HG03108 (cell line): Measurements from ENCODE around the gene RLF.
A peak's percentile ranks its signal among the peaks of the same experiment; 100 is the strongest.

ENCODE experiments used
- ATAC-seq: cut with Tn5 transposase; IDR thresholded peaks from one replicate; pipeline ENCODE4 v1.9.1; 2021; ENCODE audit warnings: moderate library complexity; ENCODE audit not compliant: unreplicated experiment

RLF gene

DNA sequence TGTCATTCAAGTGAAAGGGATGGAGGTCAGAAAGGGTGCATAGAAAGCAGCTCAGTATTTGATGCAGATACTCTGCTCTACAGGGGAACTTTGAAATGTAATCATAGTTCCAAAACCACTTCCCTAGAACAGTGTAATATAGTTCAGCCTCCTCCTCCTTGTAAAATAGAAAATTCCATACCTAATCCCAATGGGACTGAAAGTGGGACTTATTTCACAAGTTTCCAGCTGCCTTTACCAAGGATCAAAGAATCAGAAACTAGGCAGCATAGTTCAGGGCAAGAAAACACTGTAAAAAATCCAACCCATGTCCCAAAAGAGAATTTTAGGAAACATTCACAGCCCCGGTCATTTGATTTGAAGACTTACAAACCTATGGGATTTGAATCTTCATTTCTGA, 78.4 kb downstream of the RLF start:
- ATAC-seq = no peak

DNA sequence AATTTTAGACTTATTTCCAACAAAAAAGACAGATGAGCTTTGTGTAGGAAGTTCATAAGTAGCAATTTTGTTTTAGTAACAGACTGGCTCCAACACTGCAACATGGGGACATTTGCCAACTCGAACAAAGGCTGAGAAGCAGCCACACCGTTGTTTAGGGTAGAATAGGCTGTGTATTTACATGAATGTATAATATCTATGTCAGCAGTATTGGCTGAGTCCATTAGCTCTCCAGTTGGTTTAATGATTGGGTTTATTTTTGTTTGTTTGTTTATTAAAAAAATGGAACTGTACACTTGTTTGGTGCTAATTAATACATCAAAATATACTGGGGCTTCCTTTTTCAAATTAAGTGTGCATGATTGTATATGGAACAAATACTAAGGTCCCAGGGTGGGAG, 79.2 kb downstream of the RLF start:
- ATAC-seq = no peak

DNA sequence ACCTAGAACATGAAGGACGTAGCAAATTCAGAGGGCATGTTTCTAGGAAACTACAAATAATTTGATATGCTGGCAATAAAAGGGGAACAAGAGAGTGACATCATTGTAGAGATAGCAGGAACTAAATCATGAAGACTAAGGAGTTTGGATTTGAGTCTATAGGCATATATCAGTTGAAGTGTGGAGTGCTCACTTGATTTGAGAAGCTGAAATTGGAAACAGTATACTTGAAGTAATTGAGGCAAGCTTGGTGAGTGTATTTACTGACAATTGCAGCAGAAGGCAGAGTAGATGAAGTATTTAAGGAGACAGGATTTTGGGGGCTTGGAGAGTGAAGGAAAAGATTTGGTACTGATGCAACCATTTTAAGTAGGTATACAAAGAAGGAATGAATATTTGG, 80.2 kb downstream of the RLF start:
- peak; percentile 19 for ATAC-seq

DNA sequence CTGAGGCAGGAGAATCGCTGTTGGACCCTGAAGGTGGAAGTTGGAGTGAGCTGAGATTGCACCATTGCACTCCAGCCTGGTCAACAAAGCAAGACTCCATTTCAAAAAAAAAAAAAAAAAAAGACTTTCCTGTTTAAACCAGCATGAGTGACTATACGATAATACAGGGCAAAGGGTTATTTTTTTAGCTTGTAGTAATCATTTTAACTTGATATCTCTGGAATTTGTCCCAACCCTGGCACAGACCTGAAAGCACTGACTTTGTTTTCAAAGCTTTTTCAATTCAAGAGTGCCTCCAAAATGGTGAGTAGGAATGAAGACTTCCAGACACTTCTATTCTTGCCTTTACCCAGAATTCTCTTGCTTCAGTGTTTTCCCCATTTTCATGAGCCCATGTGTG, 82.2 kb downstream of the RLF start:
- ATAC-seq = no peak

DNA sequence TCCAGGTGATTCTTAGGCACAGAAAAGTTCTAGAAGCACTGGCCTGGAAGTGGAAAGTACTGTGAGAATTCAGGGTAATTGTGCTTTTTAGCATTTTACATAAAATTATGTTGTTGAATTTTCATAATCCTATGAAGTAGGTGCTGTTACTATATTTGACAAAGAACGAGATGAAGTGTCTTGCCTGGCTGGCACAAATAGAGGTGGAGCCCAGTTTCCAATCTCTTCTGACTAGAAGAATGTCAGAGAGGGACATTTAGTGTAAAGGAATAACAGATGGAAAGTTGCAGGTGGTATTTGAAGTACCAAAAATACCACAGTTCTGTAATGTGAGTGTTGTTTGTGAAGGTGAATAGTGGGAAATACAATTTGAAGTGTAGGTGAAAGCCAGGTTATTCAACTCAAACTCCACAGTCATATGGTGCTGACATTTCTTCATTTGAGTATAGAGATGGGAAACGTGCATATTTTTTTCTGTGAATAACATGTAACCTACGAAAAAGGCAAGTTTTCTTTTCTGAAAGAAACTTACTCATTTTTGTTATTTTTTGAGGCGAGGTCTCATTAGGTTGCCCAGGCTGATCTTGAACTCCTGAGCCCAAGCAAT, 83.1 kb downstream of the RLF start:
- ATAC-seq = no peak

DNA sequence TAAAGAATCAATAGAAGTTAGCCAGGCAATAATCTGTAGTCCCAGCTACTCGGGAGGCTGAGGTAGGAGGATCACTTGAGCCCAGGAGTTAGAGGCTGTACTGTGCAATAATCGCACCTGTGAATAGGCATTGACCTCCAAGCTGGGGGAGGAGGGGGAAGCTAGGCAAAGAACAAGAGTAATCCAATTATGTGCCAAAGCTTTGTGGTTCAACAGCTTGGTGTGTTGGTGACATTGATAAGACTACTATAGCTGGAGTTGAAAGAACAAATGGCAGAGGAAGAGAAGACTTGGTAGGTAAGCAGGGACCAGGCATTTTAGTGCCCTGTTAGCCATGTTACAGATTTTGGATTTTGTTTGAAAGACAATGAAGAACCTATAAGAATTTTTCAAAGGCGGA, 84.5 kb downstream of the RLF start:
- no peak for ATAC-seq

DNA sequence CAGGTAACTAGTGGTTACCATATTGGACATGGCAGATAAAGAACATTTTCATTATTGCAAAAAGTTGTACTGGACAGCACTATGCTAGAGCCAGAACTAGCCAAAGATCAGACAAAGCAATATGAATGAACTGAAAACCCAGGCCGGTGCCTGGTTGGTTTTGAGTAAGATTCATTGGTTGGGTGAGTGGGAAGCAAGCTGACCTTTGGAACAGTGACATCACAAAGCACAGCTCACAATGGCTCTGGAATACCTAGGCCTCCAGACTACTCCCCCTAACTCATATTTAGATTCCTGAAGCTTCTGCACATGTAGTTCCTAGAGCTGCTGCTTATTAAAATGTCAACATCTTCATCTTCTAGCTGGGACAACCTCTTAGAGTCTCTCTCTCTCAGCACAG, 86.5 kb downstream of the RLF start, which contains the start of gene TMCO2:
TMCO2 (plus strand) TSS at position 283 of the 400 bp plus-strand sequence; CDS start at position 340, 57 bp downstream.
- ATAC-seq = no peak

DNA sequence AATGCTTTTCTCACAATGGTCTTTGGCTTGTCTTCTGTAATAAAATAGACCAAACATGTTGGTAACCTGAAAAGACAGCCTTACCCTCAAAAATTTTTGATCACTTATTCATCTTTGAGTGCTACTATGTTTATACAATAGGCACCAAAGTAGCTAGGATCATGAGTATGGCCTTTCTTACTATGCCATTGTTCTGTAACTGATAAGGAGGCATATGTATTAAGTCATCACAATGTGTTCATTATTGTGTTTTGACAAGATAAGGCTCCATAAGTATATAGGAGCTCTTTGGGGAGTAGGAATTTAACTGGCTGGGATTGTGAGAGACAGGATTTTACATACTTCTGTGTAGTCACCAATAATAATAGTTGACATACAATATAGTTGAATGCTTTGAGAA, 87.2 kb downstream of the RLF start:
- no peak for ATAC-seq

DNA sequence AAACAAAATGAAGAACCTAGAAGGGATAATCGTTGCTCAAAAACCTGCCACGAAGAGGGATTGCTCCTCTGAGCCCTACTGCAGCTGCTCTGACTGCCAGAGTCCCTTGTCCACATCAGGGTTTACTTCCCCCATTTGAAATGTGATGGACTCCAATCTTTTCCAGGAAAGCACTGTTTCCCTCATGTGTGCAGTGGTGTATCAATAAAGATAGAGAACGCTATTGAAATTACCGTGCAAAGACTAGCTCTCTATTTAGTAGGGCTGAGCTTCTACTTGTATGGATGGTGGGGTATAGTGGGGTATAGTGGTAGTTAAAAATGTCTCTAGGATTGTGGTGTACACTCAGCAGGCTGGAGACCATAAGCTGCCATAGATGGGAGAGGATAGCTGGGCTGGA, 90.3 kb downstream of the RLF start:
- ATAC-seq = no peak

DNA sequence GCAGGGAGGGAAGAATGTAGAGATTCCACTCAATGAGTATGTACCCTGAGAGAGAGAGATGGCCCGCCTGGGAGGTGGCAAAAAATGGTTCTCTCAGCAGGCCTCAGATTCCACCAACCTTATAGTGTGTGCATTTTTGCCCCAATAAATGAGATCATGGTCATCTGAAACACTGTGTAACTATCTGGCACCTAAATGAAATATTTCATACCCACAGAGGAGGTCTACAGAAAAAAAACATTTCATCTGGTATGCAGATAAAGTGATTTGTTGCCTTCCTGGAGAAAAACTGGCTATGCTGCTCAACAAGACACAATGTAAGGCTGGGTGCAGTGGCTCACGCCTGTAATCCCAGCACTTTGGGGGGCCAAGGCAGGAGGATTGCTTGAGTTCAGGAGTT, 91.4 kb downstream of the RLF start:
- no peak for ATAC-seq

DNA sequence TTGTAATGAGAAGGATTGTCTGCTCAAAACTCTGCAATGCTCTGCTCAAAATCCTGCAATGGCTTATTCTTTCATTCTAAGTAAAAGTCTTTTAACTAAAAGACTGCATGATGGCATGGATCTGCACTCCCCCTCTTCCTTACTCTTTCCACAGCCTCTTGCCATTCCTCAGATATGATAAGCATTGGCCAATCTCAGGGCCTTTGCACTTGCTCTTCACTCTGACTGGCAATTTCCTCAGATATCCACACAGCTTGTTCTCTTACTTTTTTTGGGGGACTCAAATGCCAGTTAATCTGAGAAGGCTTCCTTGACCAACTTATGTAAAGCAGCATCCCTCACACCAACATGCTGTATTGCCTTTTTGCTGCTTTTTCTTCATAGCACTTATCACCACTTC, 94.0 kb downstream of the RLF start:
- ATAC-seq = no peak

DNA sequence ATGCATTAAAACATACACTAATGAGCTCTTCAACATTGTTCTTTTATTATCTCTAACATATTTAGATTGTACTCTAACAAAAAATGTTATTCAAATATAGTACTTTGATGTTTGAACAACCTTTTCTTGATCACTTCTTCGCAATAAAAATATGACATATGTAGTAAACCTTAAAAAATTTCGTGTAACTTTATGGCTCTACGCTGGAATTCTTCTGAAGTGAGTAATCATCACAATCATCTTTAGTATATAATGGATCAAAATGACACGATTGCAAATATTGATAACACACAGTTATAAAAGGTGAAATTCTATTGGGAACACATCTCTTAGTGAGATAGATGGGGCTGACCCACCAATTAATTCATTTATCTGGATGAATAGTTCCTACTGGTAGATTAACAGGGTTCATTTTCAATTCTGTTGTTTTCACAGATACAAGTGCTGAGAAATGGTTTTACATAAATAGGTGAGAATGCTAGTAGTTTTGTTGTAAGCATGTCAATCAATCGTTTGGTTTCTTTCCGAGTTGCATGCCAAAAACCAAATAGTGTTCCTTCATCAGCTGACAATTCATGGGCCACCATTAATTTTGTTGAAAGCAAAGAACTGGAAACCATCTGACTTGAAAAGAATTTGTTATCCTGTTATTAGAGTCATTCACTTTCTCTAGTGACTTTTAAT, 95.4 kb downstream of the RLF start:
- ATAC-seq = no peak

DNA sequence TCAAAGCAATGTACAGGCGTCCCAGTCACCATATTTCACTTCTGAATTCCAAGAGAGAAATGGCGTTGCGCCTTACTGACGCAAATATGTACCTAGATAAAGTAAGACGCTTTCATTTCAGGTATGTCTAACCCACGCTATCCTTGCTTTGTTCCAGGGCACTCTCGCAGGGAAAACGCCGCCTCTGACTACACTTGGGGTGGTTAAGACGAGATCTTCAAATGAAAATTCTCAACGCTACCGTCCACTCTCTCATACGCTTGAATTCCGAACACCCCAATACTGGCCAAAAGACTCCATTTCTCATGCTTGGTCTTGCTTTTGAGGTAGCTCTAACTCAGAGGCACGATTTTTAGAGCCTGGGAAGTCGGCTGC, 96.1 kb downstream of the RLF start:
- peak; percentile 3 for ATAC-seq

DNA sequence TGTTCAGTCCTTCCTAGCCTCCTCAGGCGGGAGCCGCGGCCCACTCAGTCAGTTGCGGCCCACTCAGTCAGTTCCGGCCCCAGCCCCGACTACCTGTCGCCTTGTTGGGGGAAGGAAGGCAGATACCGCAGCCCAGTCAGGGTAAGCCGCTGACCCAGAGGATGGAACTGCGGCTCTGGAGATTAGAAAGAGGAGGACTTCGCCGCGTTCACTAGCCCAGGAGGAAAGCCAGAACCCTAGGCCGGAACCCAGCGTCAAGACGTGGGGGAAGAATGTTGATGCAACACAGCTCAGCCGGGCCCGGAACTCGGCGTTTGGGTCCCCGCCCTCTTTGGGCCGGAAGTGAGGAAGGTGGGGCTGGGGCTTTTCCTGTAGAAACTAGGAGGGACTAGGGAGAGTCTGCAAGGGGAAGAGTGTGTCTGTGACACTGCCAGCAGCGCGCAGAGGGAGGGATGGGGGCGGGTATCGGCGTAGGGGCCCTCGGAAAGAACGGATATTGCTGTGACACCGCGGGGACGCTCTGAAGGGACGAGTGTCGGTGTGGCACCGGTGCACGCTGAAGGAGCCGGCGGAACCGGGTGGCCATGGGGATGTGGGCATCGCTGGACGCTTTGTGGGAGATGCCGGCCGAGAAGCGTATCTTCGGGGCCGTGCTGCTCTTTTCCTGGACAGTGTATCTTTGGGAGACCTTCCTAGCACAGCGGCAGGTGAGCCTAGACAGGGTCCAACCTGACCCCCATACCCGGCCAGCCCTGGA, 96.7 kb downstream of the RLF start, which contains the start of gene ZMPSTE24:
ZMPSTE24 (plus strand) TSS at position 549 of the 757 bp plus-strand sequence; CDS start at position 585, 36 bp downstream.
- peak; percentile 91 for ATAC-seq

DNA sequence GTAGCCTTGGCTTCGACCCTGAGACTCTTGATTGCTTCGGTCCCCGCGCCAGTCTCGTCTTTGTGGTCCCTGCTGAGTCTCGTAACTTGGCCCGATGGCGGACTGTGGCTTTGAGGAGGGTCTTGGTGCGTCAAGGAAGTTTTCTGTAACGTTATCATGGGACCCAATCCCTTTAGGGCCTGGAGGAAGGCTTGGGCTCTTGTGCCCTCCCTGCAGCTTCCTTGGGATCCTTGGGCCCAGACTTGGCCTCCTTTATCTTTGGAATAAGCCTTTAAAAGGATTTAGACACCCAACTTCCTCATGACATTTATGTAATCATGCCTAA, 97.2 kb downstream of the RLF start:
- ATAC-seq = no peak

DNA sequence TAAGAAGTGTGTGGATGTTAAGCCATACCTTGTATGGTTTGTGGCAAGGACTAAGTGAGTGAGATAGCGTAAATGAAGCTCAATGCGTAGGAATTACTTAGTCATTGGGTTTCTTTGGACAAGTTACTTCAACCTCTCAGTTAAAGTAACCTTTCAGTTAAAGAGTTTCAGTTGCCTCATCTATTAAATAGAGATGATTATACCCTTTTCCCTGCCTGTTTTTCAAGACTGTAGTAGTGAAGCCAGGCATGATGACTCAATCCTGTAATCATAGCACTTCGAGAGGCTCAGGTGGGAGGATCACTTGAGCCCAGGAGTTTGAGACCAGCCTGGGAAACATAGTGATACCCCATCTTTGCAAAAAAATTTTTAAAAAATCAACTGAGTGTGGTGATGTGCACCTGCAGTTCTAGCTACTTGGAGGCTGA, 103.2 kb downstream of the RLF start:
- no peak for ATAC-seq

DNA sequence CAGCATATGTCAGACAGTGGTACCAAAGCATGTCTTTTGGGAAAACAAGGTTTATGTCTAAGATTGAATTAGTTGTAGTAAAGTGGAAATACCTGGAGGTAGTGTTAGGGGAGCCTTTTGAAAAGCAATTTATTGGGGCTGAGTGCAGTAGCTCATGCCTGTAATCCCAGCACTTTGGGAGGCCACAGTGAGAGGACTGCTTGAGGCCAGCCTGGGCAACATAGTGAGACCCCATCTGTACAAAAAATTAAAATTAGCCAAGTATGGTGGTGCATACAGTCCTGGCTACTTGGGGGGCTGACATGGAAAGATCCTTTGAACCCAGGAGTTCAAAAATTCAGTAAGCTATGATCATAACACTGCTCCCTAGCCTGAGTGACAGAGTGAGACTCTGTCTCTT, 104.1 kb downstream of the RLF start:
- ATAC-seq = no peak

DNA sequence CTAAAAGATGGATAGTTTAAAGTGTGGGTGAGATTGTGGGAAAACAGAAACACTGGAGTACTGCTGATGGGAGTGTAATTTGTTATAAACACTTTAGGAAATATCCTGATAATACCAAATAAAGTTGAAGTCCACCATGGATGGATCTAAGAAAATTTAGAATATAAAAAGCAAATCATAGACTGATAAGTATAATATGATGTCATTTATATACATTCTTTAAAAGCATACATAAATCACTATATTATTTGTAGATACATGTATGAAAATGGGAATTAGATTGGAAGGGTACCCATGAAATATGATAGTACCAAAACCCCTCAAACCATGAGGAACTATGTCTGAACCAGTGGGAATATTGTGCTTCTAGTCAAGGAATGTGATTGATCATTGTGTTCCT, 104.7 kb downstream of the RLF start:
- no peak for ATAC-seq

DNA sequence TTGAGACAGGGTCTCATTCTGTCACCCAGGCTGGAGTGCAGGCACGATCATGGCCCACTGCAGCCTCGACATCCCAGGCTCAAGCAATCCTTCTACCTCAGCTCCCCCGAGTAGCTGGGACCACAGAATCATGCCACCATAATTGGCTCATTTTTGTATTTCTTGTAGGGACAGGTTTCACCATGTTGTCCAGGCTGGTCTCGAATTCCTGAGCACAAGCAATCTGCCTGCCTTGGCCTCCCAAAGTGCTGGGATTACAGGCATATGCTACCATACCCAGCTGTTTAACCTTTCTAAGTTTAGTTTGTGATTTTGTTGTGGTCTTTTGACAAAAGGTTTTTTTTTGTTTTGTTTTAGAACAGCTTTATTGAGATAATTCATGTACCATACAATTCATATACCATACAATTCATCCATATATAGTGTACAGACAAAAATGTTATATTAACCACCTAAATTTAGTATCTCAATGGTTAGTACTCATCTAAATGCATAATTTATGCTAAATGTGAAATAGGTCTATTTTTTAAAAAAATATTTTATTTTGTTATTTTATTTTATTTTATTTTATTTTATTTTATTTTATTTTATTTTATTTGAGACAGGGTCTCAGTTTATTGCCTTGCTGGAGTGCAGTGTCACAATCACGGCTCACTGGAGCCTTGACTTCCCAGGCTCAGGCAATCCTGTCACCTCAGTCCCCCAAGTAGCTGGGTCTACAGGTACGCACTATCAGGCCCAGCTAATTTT, 105.8 kb downstream of the RLF start:
- no peak for ATAC-seq

DNA sequence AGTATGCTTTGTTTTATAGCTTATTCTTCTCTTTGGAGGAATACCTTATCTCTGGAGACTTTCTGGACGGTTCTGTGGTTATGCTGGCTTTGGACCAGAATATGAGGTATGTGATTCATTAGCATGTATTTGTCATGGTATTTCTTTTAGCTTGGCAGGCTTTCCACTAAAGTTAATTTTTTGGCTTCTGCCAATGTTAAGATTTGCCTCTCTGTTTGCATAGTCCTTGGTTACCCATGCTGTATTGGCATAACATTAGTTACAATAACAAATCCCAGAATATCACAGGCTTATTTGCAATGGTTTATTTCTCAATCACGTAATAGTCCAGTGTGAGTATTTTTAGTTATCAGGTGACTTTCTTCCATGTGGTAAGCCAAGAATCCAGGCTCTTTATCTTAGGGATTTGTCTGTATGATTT, 106.6 kb downstream of the RLF start:
- no peak for ATAC-seq

DNA sequence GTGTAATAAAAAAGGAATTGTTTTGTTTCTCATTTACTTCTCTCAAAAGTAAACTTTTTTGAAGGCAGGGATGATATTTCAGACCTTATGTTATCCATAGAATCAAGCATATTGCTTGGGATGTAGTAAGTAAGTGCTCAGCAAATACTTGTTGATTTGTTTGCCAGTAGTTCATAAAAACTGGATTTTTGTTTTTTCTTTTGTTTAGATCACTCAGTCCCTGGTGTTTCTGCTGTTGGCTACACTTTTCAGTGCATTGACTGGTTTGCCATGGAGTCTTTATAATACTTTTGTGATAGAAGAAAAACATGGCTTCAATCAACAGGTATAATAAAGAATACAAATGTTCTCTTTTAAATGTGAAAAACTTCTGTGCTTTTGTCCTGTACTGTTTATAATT, 107.0 kb downstream of the RLF start:
- no peak for ATAC-seq
